Sigmoid colon (tissue), 7 donors: ENCODE results near the gene ZIC1. TPM values are rescaled to one million over a fixed set of nuclear protein-coding genes. Genes with fewer than 3 reads are reported as not detected.

Source experiments
- DNase-seq: peaks from one replicate; pipeline ENCODE4 v3.0.0-alpha.2; 2019
- H3K27ac ChIP-seq, 4 donors: fragments of 200-600 bp; sonication (generic); one replicate each; pipeline ENCODE4 v1.5.1; 2016 to 2019; ENCODE audit warnings: mild to moderate bottlenecking in 1 of 4
- H3K27me3 ChIP-seq, 3 donors: fragments of 200-600 bp; sonication (generic); one replicate each; pipeline ENCODE4 v1.5.1; 2019; ENCODE audit warnings: mild to moderate bottlenecking in 1 of 3
- H3K36me3 ChIP-seq, 4 donors: fragments of 200-600 bp; sonication (generic); one replicate each; pipeline ENCODE4 v1.5.1; 2016 to 2019
- H3K4me1 ChIP-seq, 4 donors: fragments of 200-600 bp; sonication (generic); one replicate each; pipeline ENCODE4 v1.5.1; 2017 to 2019
- H3K4me3 ChIP-seq, 4 donors: fragments of 200-600 bp; sonication (generic); one replicate each; pipeline ENCODE4 v1.5.1; 2017 to 2019; ENCODE audit warnings: mild to moderate bottlenecking in 2 of 4, moderate library complexity in 1 of 4
- H3K9me3 ChIP-seq, 4 donors: fragments of 200-600 bp in 3 of 4; sonication (generic) in 3 of 4; one replicate each; pipeline versions ENCODE4 v1.5.1 to v1.6.1; 2013 to 2019
- CTCF ChIP-seq, 4 experiments: fragments of 450-650 bp in 3 of 4; fragments of 200-600 bp in 1 of 4; IDR thresholded peaks; one replicate each; pipeline ENCODE4 v1.5.1; 2016 to 2019; ENCODE audit warnings: antibody characterized with exemption in 4 of 4, mild to moderate bottlenecking in 3 of 4, moderate library complexity in 2 of 4
- EP300 ChIP-seq, 4 donors: sonication (generic); formaldehyde crosslinking; IDR thresholded peaks; one replicate each; pipeline ENCODE4 v1.6.1; 2017; ENCODE audit warnings: antibody characterized with exemption in 4 of 4
- POLR2A ChIP-seq, 2 donors: fragments of 450-650 bp; IDR thresholded peaks; one replicate each; pipeline ENCODE4 v1.6.1; 2016; ENCODE audit warnings: antibody characterized with exemption in 2 of 2, mild to moderate bottlenecking in 2 of 2, moderate library complexity in 2 of 2
- POLR2AphosphoS5 ChIP-seq, 4 donors: sonication (generic); formaldehyde crosslinking; IDR thresholded peaks; one replicate each; pipeline ENCODE4 v1.6.1; 2017; ENCODE audit warnings: antibody characterized with exemption in 4 of 4
- WGBS, 2 donors: extraction: QIAGEN DNeasy Blood & Tissue Kit; methylation state at CpG; one replicate each; pipeline ENCODE4 v1.1.7; 2013; 5-methylcytosine and 5-hydroxymethylcytosine counted together
- intact Hi-C: fragments of 100-400 bp; cut with DNase I; formaldehyde crosslinking; loops from one replicate; pipeline ENCODE4 v1.15.1; 2023
- polyA plus RNA-seq, 3 donors: library from polyadenylated mRNA; stranded (reverse); fragments of 200-250 nt; gene quantifications; one replicate each; pipeline ENCODE4 v1.2.3, GENCODE V29; 2013
- total RNA-seq, 4 donors: library from RNA; depleted of rRNA; stranded (reverse); fragments of >200 nt; gene quantifications; one replicate each; pipeline ENCODE4 v1.1.0, GENCODE V29; 2016
- donor health status: healthy with polysubstance abuse.
- donor health status: Bipolar disorder and iron deficiency.
- donor health status: healthy.

The ZIC1 gene
- total and polyA plus RNA-seq, 7 donors = not detected

GRCh38 chr3:147424581-147425387 lies 15.6 kb downstream of the ZIC1 start:
- Histone ChIP-seq H3K36me3 (no peaks in the 10 kb centered on the region), H3K9me3 (no peaks in the 10 kb centered on the region), H3K4me1 (peaks cover 0 to 28% (median 18%) of the 10 kb centered on the region in 4 donors), H3K4me3 (no peak overlapping the region), H3K27ac (no peak overlapping the region), H3K27me3 (peaks cover 53 to 92% (median 64%) of the 10 kb centered on the region in 3 donors)
- peak in 2 of 4 donors; percentile 8 to 12 for TF ChIP-seq POLR2AphosphoS5 (IDR thresholded peaks at IDR 0.05)
- TF ChIP-seq CTCF (IDR thresholded peaks at IDR 0.05) = no peak
- DNase-seq = no peak
- intact Hi-C loops = loop anchor here (5.0 kb wide), 2 partner anchors 37 to 62 kb away; no protein-coding TSS in a partner anchor
- 9 to 14% methylated on average over 14 of the region's 14 CpGs for WGBS, 2 donors

- H3K4me3 ChIP-seq = no peak overlapping the region
- H3K27me3 ChIP-seq = peaks cover 47 to 88% (median 57%) of the 10 kb centered on the region in 3 donors
- DNase-seq = no peak
- H3K4me1 ChIP-seq = peaks cover 0 to 28% (median 17%) of the 10 kb centered on the region in 4 donors
- intact Hi-C loops = no loop called here
- 6 to 9% methylated on average over 1 of the region's 1 CpG for WGBS, 2 donors
- no peaks in the 10 kb centered on the region for H3K36me3 ChIP-seq
- TF ChIP-seq POLR2A (IDR thresholded peaks at IDR 0.05) = no peak
- TF ChIP-seq EP300 (IDR thresholded peaks at IDR 0.05) = no peak
- no peak for TF ChIP-seq POLR2AphosphoS5 (IDR thresholded peaks at IDR 0.05)
- no peak for TF ChIP-seq CTCF (IDR thresholded peaks at IDR 0.05)
- no peaks in the 10 kb centered on the region for H3K9me3 ChIP-seq
- H3K27ac ChIP-seq = no peak overlapping the region
These were observed 16.3 kb downstream of the ZIC1 start for GRCh38 chr3:147425388-147425850.

DNA sequence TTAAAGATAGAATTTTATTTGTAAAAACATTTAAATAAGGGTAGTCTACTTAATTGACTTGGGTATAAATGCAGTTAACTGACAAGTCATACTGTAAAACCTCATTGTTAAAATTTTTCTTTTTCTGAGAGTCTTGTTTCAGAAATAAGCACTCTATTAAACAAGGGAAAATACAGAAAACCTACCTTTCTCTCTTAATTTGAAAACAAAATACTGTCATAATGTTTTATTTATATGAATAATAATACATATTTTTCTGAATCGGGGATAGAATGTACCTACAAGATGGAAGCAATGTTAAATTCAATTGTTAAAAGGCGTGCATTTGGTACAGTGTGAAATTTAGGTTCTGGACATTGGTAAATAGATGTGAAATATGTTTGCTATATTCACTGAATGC lies 17.8 kb downstream of the ZIC1 start:
- H3K27me3 ChIP-seq = peaks cover 31 to 78% (median 42%) of the 10 kb centered on the region in 3 donors
- H3K4me3 ChIP-seq = no peak overlapping the region
- no peak overlapping the region for H3K27ac ChIP-seq
- H3K9me3 ChIP-seq = no peaks in the 10 kb centered on the region
- intact Hi-C loops = no loop called here
- H3K4me1 ChIP-seq = peaks cover 0 to 15% (median 7%) of the 10 kb centered on the region in 4 donors
- H3K36me3 ChIP-seq = no peaks in the 10 kb centered on the region
- WGBS, 2 donors = 83 to 90% methylated on average over 2 of the region's 2 CpGs
- TF ChIP-seq CTCF (IDR thresholded peaks at IDR 0.05) = no peak
- TF ChIP-seq POLR2AphosphoS5 (IDR thresholded peaks at IDR 0.05) = no peak
- no peak for TF ChIP-seq POLR2A (IDR thresholded peaks at IDR 0.05)
- no peak for TF ChIP-seq EP300 (IDR thresholded peaks at IDR 0.05)
- no peak for DNase-seq

DNA sequence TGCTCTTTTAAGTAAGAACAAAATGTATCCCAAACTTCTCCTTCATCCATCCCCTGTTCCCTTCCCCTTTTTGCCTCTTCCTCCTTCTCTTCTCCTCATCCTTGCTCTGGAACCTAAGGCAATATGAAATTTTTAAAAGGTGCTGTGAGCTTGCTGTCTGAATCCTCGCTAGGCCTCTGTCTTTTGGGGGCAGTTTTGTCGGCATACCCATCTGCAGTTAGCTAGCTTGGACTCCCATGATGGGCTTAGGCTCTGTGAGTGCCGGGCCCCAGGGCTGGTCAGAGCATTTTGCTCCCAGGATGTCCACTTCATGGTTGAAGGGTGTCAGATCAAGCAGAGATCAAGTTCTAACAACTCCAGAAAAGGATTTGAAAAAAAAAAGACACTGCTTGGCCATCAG lies 18.6 kb downstream of the ZIC1 start:
- no peak for TF ChIP-seq POLR2AphosphoS5 (IDR thresholded peaks at IDR 0.05)
- TF ChIP-seq EP300 (IDR thresholded peaks at IDR 0.05) = no peak
- TF ChIP-seq CTCF (IDR thresholded peaks at IDR 0.05) = no peak
- TF ChIP-seq POLR2A (IDR thresholded peaks at IDR 0.05) = no peak
- no peaks in the 10 kb centered on the region for H3K36me3 ChIP-seq
- 69 to 76% methylated on average over 3 of the region's 3 CpGs for WGBS, 2 donors
- intact Hi-C loops = no loop called here
- no peaks in the 10 kb centered on the region for H3K9me3 ChIP-seq
- peaks cover 27 to 70% (median 34%) of the 10 kb centered on the region in 3 donors for H3K27me3 ChIP-seq
- no peak for DNase-seq
- peaks cover 0 to 15% (median 7%) of the 10 kb centered on the region in 4 donors for H3K4me1 ChIP-seq
- no peak overlapping the region for H3K4me3 ChIP-seq
- H3K27ac ChIP-seq = no peak overlapping the region
